ENCODE data around the gene LRRC37B.
"Not testable (repeated sequence)": the region's sequence is repeated elsewhere in the genome, so short reads cannot be mapped to it uniquely, and the experiment has no call there.

Gene LRRC37B

GRCh38 chr17:32084942-32085829, 78.0 kb downstream of the LRRC37B start:
- H3K27me3 ChIP-seq (ENCODE audit: control insufficient read depth, insufficient read depth, low read length, poor library complexity, severe bottlenecking); H3K36me3 ChIP-seq (ENCODE audit: control insufficient read depth, insufficient read depth, low read length); H3K9me3 ChIP-seq (ENCODE audit: control insufficient read depth, low read length); H3K4me1 ChIP-seq (ENCODE audit: control insufficient read depth, insufficient read depth, low read length); H3K4me3 ChIP-seq (ENCODE audit: insufficient read depth, low read depth, low read length): not testable (repeated sequence)
- peak overlapping the region; percentile 44 for H3K27ac ChIP-seq (ENCODE audit: insufficient read depth, low read depth, low read length, poor library complexity, severe bottlenecking)
- WGBS, 2 experiments: 4 to 5% methylated on average over 15 to 18 of the region's 30 CpGs

DNA sequence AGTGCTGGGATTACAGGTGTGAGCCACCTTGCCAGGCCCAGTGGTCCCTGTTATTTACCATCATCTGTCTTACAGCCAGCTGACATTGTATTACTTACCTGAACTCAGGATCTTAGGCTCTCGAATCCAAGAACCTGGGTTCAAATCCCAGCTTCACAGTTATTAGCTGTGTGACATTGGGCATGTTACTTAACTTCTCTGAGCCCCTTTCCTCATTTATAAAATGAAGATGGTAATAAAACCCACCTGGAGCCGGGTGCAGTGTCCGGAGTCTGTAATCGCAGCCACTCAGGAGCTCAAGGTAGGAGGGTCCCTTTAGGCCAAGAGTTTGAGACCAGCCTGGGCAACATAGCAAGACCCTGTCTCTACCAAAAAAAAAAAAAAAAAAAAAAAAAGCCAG, 79.7 kb downstream of the LRRC37B start:
- WGBS, 2 experiments: 93 to 95% methylated on average over 3 to 4 of the region's 4 CpGs
- H3K4me1 ChIP-seq (ENCODE audit: control insufficient read depth, insufficient read depth, low read length); H3K27me3 ChIP-seq (ENCODE audit: control insufficient read depth, insufficient read depth, low read length, poor library complexity, severe bottlenecking); H3K4me3 ChIP-seq (ENCODE audit: insufficient read depth, low read depth, low read length); H3K36me3 ChIP-seq (ENCODE audit: control insufficient read depth, insufficient read depth, low read length); H3K9me3 ChIP-seq (ENCODE audit: control insufficient read depth, low read length); H3K27ac ChIP-seq (ENCODE audit: insufficient read depth, low read depth, low read length, poor library complexity, severe bottlenecking): not testable (repeated sequence)

- not testable (repeated sequence) for H3K4me1 ChIP-seq (ENCODE audit: control insufficient read depth, insufficient read depth, low read length); H3K27ac ChIP-seq (ENCODE audit: insufficient read depth, low read depth, low read length, poor library complexity, severe bottlenecking); H3K27me3 ChIP-seq (ENCODE audit: control insufficient read depth, insufficient read depth, low read length, poor library complexity, severe bottlenecking); H3K9me3 ChIP-seq (ENCODE audit: control insufficient read depth, low read length); H3K36me3 ChIP-seq (ENCODE audit: control insufficient read depth, insufficient read depth, low read length); H3K4me3 ChIP-seq (ENCODE audit: insufficient read depth, low read depth, low read length)
- WGBS, 2 experiments: no CpG with 5 or more reads among the region's 1 CpG
Measured at GRCh38 chr17:32092062-32092461, 84.9 kb downstream of the LRRC37B start.

DNA sequence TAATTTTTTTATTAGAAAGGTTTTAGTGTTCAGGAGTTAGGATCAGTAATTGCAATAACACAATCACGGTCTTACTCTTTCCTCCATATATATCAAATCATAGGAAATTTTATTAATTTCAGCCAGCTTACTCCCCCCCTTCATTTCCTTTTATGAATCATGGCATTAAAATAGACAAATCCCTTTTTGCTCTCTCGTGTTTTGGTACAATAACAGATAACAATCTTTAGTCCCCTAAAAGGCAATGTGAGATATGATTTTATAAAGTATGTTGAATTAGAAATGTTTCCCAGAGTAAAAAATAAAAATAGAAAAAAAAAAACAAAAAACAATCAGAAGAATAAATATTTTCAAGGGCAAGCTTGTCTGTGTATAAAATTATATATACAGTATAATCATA, 92.5 kb downstream of the LRRC37B start:
- Histone ChIP-seq H3K36me3 (ENCODE audit: control insufficient read depth, insufficient read depth, low read length) (no peaks in the 10 kb centered on the region), H3K27me3 (ENCODE audit: control insufficient read depth, insufficient read depth, low read length, poor library complexity, severe bottlenecking) (no peaks in the 10 kb centered on the region), H3K4me3 (ENCODE audit: insufficient read depth, low read depth, low read length) (no peak overlapping the region), H3K4me1 (ENCODE audit: control insufficient read depth, insufficient read depth, low read length) (peaks cover 3% of the 10 kb centered on the region), H3K9me3 (ENCODE audit: control insufficient read depth, low read length) (no peaks in the 10 kb centered on the region), H3K27ac (ENCODE audit: insufficient read depth, low read depth, low read length, poor library complexity, severe bottlenecking) (no peak overlapping the region)
- WGBS, 2 experiments: 90 to 95% methylated on average over 1 of the region's 2 CpGs

DNA sequence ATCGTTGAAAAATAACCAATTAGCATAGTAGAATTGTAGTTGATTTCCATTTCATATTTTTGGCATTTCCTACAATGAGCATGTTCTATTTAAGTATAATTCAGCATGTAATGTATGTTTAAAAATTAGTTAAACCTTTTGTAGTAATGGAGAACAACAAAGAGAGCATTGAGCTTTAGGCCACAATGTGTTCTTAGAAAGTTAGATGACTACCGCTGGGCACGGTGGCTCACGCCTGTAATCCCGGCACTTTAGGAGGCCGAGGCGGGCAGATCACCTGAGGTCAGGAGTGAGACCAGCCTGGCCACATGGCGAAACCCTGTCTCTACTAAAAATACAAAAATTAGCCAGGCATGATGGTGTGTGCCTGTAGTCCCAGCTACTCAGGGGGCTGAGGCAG, 93.1 kb downstream of the LRRC37B start:
- H3K27me3 ChIP-seq (ENCODE audit: control insufficient read depth, insufficient read depth, low read length, poor library complexity, severe bottlenecking); H3K27ac ChIP-seq (ENCODE audit: insufficient read depth, low read depth, low read length, poor library complexity, severe bottlenecking); H3K4me3 ChIP-seq (ENCODE audit: insufficient read depth, low read depth, low read length); H3K9me3 ChIP-seq (ENCODE audit: control insufficient read depth, low read length); H3K36me3 ChIP-seq (ENCODE audit: control insufficient read depth, insufficient read depth, low read length); H3K4me1 ChIP-seq (ENCODE audit: control insufficient read depth, insufficient read depth, low read length): not testable (repeated sequence)
- WGBS, 2 experiments: 91 to 94% methylated on average over 7 to 8 of the region's 8 CpGs

DNA sequence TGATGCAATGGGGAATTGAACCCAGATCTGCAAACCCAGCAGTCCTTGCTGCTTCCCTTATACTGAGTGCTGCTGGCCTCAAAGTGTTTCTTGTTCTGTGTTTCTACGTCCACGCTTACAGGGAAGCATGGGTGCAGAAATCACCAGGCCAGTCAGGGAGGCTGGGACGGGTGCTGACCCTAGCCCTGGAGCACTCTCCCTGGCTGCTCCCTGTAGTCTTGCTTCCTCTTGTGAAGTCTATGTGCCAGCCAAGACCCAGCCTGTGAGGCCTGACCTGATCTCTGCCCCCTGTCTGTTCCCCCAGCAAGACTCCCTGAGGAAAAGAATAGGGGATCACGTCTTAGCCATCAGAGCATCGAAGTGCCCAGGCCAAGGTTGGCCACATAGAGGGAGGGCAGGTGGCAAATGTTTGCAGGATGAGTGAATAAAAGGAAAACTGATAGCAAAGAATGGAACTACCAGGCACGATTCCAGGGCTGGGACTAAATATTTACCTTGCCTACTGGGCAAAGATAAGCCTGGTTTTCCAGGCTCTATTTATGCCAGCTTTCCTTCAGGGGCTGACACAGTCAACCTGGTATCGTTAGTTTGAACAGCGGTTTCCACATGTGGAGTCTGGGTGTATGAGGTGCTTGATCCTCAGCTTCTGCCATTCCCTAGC, 93.9 kb downstream of the LRRC37B start:
- H3K36me3 ChIP-seq (ENCODE audit: control insufficient read depth, insufficient read depth, low read length): no peaks in the 10 kb centered on the region
- H3K4me1 ChIP-seq (ENCODE audit: control insufficient read depth, insufficient read depth, low read length): peaks cover 3% of the 10 kb centered on the region
- no peak overlapping the region for H3K4me3 ChIP-seq (ENCODE audit: insufficient read depth, low read depth, low read length)
- no peaks in the 10 kb centered on the region for H3K9me3 ChIP-seq (ENCODE audit: control insufficient read depth, low read length)
- 91 to 92% methylated on average over 8 of the region's 8 CpGs for WGBS, 2 experiments
- H3K27me3 ChIP-seq (ENCODE audit: control insufficient read depth, insufficient read depth, low read length, poor library complexity, severe bottlenecking): no peaks in the 10 kb centered on the region
- H3K27ac ChIP-seq (ENCODE audit: insufficient read depth, low read depth, low read length, poor library complexity, severe bottlenecking): no peak overlapping the region

DNA sequence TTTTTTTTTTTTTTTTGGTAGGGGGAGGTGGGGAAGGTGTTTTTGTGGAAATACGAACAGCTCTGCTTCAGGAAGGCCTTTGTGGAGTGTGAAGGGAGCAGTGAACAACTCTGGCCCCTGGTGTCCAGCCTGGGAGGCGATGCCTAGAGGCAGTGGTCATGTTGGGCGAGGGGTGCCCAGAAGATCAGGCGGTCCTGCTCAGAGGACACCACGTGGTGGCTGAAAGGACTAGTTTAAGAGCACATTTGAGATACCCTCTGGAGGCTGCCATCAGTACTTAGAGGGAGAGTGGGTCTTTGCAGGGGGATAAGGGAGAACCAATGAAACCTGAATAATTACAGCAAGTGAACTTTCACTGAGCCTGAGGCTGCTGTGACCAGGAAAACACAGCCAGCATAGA, 95.0 kb downstream of the LRRC37B start:
- Histone ChIP-seq H3K27ac (ENCODE audit: insufficient read depth, low read depth, low read length, poor library complexity, severe bottlenecking) (no peak overlapping the region), H3K4me1 (ENCODE audit: control insufficient read depth, insufficient read depth, low read length) (peaks cover 3% of the 10 kb centered on the region), H3K9me3 (ENCODE audit: control insufficient read depth, low read length) (no peaks in the 10 kb centered on the region), H3K4me3 (ENCODE audit: insufficient read depth, low read depth, low read length) (no peak overlapping the region), H3K27me3 (ENCODE audit: control insufficient read depth, insufficient read depth, low read length, poor library complexity, severe bottlenecking) (no peaks in the 10 kb centered on the region), H3K36me3 (ENCODE audit: control insufficient read depth, insufficient read depth, low read length) (no peaks in the 10 kb centered on the region)
- WGBS, 2 experiments: 91 to 93% methylated on average over 5 of the region's 5 CpGs

GRCh38 chr17:32102646-32103186, 95.5 kb downstream of the LRRC37B start:
- Histone ChIP-seq H3K4me1 (ENCODE audit: control insufficient read depth, insufficient read depth, low read length) (peaks cover 3% of the 10 kb centered on the region), H3K4me3 (ENCODE audit: insufficient read depth, low read depth, low read length) (no peak overlapping the region), H3K27ac (ENCODE audit: insufficient read depth, low read depth, low read length, poor library complexity, severe bottlenecking) (no peak overlapping the region), H3K36me3 (ENCODE audit: control insufficient read depth, insufficient read depth, low read length) (no peaks in the 10 kb centered on the region), H3K9me3 (ENCODE audit: control insufficient read depth, low read length) (no peaks in the 10 kb centered on the region), H3K27me3 (ENCODE audit: control insufficient read depth, insufficient read depth, low read length, poor library complexity, severe bottlenecking) (no peaks in the 10 kb centered on the region)
- WGBS, 2 experiments: 90 to 91% methylated on average over 4 to 5 of the region's 5 CpGs
